Mucosa of gallbladder (tissue), 1 donor: ENCODE results near the gene PSAT1. TPM values are rescaled to one million over a fixed set of nuclear protein-coding genes. Genes with fewer than 3 reads are reported as not detected.

ENCODE experiments used
- DNase-seq: peaks from one replicate; pipeline ENCODE4 v3.0.0-alpha.2; 2020; ENCODE audit warnings: low spot score
- total RNA-seq: library from RNA; stranded (reverse); gene quantifications from one replicate; pipeline ENCODE4 v1.2.1, GENCODE V29; 2021
- donor health status: DM: no; HTN: no; CAD: no.

Gene PSAT1
- total RNA-seq, 1 donor from 2014 or later: 2.4 TPM

- DNase-seq: no peak
These were observed 4.0 kb upstream of the PSAT1 start for GRCh38 chr9:78292716-78293497.

DNA sequence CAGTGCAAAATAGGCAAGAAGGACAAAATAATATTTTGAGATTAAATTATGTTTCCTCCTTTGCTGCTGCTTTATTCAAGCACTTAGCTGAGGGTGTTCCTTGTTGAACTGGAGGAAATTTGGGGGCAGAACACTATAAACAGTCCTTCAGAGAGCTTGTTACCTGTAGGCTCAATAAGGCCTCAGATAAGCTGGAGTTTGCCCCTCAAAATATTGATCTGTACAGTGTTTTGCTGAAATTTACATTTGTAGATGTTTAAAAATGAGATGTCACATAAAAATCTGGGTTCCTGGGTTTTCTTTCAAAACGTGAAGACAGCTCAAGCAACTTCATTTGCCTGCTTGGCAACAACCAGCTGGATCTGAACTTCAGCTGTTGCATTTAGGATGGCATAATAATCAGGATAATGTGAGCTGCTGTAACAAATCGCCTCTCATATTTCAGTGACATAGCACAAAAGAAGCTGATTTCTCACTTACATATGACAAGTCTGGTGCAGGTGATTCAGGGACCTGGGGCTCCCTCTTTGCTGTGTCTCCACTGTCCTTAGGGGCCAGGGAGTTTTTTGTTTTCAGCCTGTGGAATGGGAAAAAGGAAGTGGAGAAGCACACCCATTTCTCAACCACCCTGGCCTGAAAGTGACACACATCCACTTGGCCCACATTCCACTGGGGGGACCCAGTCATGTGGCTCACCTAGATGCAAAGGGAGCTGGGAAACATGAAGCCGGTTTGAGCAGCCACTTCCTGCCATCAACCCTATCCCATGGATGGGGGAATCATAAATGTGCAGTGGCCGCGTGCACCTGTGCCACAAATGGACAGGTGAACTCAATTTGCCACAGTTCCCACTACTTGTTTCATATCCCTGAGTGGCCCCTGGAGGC, 2.4 kb upstream of the PSAT1 start:
- no peak for DNase-seq

DNA sequence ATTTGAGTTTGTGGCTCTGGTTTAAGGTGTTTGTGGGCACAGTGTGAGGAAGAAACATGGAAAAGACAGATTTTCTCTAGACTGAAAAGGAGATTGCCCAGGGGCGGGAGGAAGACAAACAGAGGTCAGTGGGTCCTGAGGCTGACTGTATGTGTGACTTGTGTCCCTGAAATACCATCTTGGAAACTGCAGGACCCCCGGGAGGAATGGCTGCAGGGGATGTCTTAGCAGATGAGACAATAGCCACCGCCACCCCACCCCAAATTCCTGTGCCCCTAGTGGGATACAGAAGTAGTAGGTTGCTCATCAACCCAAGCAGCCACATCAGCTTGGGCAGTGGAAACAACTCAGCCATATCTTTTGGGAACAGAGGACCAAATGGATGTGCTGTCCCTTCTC, 1.7 kb upstream of the PSAT1 start:
- no peak for DNase-seq

GRCh38 chr9:78295731-78296130, 1.2 kb upstream of the PSAT1 start:
- DNase-seq: no peak

DNA sequence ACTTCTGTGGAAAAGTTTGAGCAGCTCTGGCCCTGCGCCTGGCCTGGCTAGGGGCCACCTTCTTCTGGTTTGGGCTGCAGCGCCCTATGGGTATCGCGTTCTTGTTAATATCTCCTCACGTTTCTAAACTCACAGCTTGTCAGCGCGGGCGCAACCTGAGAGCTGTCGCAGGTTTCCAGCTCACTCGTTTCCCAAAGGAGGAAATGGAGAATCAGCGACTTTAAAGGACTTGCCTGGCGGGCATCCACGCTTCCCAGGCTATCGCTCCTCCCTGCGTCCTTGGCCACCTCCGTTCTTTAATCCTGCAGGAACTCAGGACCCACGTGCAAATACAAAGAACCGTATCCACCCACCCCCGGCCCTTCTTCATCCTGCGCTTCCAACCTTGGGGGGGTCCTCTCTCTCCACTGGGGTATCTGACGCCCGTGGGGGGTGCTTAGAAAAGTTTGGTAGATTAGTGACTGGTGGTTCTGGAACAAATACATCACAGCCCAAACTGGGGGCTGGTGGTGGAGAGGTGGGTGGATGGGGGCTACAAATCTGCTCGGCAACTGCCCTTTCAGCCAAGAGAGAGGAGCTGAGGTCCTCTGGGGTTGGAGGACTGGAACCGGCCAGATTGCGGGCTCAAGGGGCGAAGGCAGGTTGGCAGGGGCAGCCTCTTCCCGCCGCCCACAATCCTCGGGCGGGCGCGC, 578 bp upstream of the PSAT1 start:
- DNase-seq: peak; percentile 25

- no peak for DNase-seq
These were observed 692 bp downstream of the PSAT1 start for GRCh38 chr9:78297672-78297961.

GRCh38 chr9:78298046-78298765, 1.3 kb downstream of the PSAT1 start:
- no peak for DNase-seq

GRCh38 chr9:78300209-78300608, 3.3 kb downstream of the PSAT1 start:
- DNase-seq: no peak

GRCh38 chr9:78301466-78301865, 4.5 kb downstream of the PSAT1 start:
- no peak for DNase-seq

DNA sequence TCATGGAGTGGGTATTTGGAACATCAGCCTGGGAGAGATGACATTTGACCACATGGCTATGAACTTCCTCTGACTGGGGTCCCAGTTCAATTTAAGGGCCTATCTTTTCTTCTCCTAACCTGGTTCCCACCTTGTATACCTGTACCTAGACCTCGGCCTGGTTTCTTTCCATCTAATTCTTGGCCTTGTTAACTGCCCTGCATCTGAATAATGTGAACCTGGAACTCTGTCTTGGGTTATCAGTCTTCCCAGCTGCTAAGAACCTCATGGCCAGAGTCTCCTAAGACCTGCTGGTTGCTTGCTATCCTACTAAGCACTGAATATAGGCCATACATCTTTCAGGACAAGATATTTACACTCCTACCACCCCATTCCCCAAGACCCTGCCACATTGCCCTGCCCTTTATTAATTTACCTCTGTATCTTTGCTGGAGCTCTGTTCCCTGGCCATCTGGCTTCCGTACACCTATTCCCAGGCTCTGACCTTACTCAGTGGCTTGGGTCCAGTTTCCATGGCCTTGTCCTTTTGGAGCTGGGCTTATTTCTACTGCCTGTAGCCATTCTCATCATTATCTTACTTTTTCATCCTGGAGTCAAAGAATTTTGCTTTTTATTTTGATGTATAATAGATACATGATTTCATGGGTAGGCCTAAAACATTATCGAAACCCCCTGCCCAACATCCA, 6.6 kb downstream of the PSAT1 start:
- DNase-seq: no peak

- no peak for DNase-seq
These were observed 7.4 kb downstream of the PSAT1 start for GRCh38 chr9:78304357-78304756.

- no peak for DNase-seq
These were observed 9.5 kb downstream of the PSAT1 start for GRCh38 chr9:78306222-78307076.

DNA sequence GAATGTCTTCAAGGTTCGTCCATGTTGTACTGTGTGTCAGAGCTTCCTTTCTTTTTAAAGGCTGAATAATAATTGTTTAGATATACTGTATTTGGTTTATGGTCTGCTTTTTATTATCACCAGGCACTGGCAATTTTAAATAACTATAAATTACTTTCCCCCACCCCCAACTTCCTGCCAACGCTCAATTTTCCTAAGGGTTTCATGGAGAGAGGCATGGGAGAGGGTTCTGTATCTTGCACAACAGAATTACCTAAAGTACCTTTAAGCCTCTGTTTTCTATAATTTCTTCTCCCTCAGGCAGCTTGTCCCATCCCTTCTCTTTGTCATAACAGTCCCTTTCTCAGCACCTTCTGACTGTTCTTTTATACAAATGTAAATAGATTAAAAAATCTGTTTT, 10.4 kb downstream of the PSAT1 start:
- no peak for DNase-seq

DNA sequence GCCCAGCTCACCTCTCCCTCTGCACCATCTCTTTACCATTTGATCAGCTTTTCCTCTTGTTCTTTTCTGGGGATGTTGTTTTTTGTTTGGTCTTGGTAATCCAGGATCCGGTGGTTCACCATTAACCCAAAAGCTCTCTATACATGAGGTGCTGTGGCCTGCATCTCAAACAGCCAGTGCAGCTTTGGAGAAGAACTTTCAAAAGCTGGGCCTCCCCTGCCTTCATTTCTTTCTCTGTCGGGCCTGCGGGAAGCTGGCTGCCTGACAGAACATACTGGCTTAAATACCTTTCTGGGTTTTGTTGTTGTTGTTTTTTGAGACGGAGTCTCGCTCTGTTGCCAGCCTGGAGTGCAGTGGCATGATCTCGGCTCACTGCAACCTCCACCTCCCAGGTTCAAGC, 12.1 kb downstream of the PSAT1 start:
- no peak for DNase-seq

DNA sequence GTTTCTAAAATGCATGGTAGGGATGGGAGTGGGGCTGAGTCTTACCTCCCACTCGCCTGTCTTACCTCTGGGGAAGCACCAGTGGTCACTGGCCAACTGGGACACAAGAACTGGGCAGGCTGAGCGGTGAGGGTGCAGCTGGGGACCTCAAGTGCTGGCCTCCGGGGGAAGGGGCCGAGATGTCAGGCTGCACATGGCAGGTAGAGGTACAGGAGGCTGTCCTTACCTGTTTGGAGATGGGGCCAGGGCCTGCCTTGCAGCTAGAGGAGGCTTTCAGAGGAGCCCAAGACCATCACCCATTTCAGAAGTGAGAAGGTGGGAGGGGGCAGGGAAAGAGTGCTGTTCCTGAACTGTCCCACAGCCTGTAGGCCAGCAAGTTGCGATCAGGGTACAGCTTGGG, 14.2 kb downstream of the PSAT1 start:
- DNase-seq: no peak

- DNase-seq: no peak
These were observed 15.1 kb downstream of the PSAT1 start for GRCh38 chr9:78311886-78312524.

GRCh38 chr9:78314550-78314949, 17.6 kb downstream of the PSAT1 start:
- no peak for DNase-seq

GRCh38 chr9:78314953-78315870, 18.3 kb downstream of the PSAT1 start:
- no peak for DNase-seq
